HG02763 (cell line): ENCODE measurements around the gene SDK1.
"Not testable (repeated sequence)": the region's sequence is repeated elsewhere in the genome, so short reads cannot be mapped to it uniquely, and the experiment has no call there.

ENCODE experiments used
- ATAC-seq: cut with Tn5 transposase; IDR thresholded peaks from one replicate; pipeline ENCODE4 v1.9.1; 2021; ENCODE audit warnings: mild to moderate bottlenecking, moderate library complexity; ENCODE audit not compliant: unreplicated experiment

Gene SDK1

GRCh38 chr7:3909128-3909527 is 608.1 kb downstream of the SDK1 start:
- ATAC-seq: no peak

- no peak for ATAC-seq
Measured at GRCh38 chr7:3910054-3910453, 609.0 kb downstream of the SDK1 start.

DNA sequence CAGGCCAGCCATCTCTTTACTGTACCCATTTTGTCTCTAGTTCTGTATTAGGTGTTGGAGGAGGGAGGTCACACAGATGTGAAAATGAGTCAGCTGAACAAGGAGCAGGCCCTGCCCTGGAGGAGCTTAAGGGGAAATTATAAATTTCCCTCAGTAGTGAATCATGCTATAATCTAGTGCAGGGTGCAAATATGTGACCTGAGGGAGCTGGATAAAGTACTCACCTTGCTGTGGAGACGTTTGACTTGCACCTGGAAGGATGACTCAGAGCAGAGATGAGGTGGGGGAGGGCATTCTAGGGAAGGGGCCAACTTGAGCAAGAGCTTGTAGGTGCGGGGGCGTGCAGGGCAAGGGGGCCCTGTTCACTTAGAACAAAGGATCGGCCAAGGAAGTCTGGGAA is 610.6 kb downstream of the SDK1 start:
- no peak for ATAC-seq

DNA sequence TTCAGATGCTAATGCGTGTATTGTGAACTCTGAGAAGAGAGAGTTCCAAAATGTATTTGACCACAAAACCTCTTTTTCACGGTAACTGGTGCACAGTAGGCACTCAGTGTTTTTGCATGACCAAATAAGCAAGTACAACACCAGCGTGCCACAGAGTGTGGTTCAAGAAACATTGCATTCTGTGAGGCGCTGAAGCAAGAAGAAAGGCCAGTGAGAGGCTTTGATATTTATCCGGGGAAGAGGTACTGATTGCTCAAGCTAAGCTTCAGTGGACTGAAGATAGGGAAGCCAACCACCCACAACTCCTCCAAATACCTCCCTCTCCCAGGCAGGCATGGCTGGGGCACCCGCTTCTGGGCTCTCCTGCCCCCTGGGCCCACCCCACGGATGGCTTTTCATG is 611.2 kb downstream of the SDK1 start:
- ATAC-seq: no peak

GRCh38 chr7:3914051-3914775 is 613.2 kb downstream of the SDK1 start:
- ATAC-seq: no peak

- ATAC-seq: no peak
Measured at GRCh38 chr7:3915337-3915878, 614.4 kb downstream of the SDK1 start.

DNA sequence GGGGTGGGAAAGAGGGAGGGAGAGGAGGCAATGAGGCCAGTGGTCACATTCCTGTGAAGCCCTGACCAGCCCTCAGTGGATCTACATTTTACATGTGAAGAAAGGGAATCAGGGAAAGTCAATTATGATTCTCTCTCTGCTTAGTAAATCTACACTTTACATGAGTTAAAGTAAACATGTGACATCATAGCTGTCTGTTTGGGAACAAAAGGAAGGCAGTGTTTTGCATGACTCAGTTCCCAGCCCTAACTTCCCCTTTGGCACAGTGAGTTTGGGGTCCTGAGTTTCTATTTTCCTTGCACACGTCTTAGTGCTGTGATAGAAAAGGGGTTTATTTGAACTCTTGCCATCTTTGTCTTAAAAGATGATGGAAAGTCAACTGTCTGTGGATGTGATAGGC is 615.1 kb downstream of the SDK1 start:
- no peak for ATAC-seq

GRCh38 chr7:3917436-3917835 is 616.4 kb downstream of the SDK1 start:
- ATAC-seq: no peak

DNA sequence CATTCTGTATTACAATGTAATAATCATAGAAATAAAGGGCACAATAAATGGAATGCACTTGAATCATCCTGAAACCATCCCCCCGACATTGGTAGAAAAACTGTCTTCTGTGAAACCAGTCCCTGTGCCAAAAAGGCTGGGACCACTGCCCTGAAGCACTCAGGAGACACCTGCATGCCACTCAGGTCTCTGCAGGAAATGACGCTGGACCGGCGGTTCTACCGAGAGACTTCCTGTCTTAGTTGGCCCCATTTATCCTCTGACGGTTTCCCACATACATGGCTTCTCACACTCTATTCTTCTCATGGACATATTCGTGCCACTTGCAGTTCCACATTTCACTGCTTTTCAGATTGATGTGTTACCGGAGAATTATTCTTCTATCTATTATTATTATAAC is 617.5 kb downstream of the SDK1 start:
- no peak for ATAC-seq

GRCh38 chr7:3922175-3922635 is 621.2 kb downstream of the SDK1 start:
- ATAC-seq: no peak

DNA sequence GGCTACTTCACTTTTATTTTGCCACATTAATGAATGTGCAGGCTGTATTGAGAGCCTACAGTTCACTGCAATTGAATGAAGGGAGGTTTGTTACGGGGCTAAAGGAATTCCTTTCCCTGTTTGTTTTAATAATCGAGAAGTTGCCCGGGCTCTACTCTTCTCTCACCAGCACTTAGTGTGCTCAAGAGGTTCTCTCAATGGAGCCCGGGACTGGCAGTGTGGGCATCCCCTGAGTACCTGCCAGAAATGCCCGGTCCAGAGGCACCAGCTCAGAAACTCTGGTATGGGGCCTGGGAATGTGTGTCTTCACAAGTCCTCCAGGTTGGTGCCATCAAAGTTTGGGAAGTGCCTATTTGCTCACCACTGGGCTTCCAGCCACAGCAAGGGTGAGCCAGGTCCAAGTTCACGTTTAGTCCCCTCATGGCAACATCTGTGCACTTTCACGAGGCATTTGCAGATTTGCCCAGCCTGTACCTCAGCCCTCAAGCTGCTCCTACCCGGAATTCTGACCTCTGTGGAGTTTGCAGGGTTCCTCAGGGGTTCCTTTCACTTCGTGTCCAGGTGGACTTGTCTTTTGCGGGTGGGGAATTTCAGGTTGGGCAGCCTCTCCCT is 622.4 kb downstream of the SDK1 start:
- no peak for ATAC-seq

DNA sequence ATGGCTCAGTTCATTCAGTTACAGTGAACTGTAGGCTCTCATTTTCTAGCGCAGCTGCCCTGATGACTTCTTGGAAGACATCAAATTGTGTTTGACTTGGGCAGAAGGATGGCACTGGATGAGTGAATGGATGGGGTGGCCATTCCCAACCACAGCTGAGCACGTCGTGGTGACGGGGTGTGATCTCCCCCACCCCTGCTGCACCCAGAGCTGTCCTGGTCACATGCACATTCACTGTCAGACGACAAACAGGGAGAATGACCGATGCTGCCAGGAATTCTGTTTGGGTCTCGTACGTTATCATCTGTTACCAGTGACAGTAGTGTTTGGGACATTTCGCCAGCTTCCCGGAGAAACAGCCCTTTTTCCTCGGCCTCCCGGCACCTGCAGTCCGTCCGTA is 623.2 kb downstream of the SDK1 start:
- no peak for ATAC-seq

DNA sequence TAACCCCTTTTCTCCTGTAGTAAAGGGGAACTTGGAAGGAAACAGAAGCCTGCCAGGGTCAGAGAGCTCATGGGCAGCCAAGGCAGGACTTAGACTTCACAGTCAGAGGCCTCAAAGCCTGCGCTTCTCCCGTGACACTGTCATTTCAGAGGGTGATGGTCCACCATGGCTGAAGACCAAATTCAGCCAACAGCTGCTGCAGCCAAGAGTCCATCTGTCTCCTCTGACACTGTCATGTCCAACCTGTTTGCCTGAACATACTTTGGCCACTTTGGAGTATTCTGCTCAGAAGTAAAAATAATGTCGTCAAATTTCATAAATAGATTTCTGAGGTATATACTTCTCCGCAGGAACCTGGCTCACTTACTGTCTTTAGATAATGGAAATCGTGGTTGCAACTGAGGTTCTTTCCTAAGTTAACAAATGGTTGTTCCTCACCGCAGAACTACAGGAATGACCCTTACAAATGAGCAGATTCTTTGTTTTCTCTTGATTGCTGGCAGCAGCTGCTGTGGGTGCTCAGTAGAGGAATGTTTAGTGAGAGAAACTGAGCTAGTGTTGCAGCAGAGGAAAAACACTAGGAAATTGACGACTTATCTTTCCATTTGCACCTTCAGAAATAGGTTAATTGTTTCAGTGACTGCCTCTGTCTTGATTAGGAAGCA is 626.5 kb downstream of the SDK1 start:
- ATAC-seq: no peak

GRCh38 chr7:3928727-3929515 is 627.9 kb downstream of the SDK1 start:
- ATAC-seq: no peak

GRCh38 chr7:3931843-3932242 is 630.8 kb downstream of the SDK1 start:
- ATAC-seq: no peak

DNA sequence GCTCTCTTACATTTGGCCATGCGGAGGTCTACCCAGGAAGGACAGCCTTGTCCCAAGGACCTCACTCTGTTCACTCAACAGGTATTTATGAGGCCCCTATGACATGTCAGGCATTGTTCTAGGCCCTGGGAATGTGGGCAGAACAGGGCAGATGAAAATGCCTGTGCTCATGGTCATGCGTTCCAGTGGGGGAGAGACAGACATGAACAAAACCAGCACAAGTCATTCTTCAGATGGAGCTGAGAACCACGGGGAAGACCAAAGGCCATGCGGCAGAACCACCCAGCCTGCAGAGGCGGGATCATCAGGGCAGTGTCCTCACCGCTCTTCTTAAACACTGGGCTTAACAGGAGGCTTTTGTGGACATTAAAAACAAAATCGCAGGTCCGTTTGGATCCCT is 636.1 kb downstream of the SDK1 start:
- no peak for ATAC-seq

DNA sequence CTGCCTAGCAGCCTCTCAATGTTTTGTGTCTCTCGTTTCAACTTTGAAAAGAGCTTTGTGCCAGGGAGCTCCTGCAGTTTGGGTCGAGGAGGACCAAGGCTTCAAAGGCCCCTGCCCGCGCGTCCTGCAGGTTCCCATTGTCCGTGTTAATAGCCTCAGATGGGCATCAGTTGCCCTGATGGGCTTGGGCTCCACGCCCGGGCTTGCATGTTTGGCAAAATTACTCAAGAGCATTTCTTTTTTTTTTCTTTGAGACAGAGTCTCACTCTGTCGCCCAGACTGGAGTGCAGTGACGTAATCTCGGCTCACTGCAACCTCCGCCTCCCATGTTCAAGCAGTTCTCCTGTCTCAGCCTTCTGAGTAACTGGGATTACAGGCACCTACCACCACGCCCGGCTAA is 636.6 kb downstream of the SDK1 start:
- no peak for ATAC-seq

- ATAC-seq: not testable (repeated sequence)
Measured at GRCh38 chr7:3941706-3942105, 640.7 kb downstream of the SDK1 start.

GRCh38 chr7:3942276-3942675 is 641.2 kb downstream of the SDK1 start:
- ATAC-seq: no peak

GRCh38 chr7:3942816-3943745 is 642.0 kb downstream of the SDK1 start:
- ATAC-seq: no peak
